A172 (cell line): ENCODE data around the gene EGFR. TPM values are rescaled to one million over a fixed set of nuclear protein-coding genes. Genes with fewer than 3 reads are reported as not detected.
A peak's percentile ranks its signal among the peaks of the same experiment; 100 is the strongest.

ENCODE experiments used
- DNase-seq: peaks from one replicate; pipeline ENCODE4 v3.0.0-alpha.2; 2015; ENCODE audit warnings: low spot score
- total RNA-seq: library from RNA; depleted of rRNA; stranded (reverse); fragments of >200 nt; shearing (Covaris generic); gene quantifications from 2 replicates; pipeline ENCODE4 v1.2.3, GENCODE V29; 2014

The EGFR gene
- total RNA-seq, 1 experiment from 2014 or later = 75.4 TPM

GRCh38 chr7:55006499-55006898 is 12.3 kb upstream of the EGFR start:
- no peak for DNase-seq

GRCh38 chr7:55013851-55014250 is 5.0 kb upstream of the EGFR start:
- DNase-seq = no peak

GRCh38 chr7:55016061-55016745 is 2.6 kb upstream of the EGFR start:
- DNase-seq = no peak

DNA sequence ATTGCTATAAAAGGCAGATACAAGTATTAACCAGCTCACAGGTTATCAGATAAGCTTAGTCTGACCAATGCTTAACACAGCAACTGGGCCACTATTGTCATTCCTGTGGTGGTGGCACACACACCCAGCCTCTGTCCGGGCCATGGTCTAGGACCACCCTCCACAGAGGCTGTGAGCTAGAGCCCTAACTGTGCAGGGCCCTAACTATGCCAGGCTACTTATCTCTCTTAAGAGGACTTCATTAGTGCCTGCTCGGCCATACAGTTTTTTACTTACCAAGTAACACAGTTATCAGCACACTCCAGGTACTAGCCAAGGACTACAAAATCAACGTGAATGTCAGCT is 2.1 kb upstream of the EGFR start:
- no peak for DNase-seq

DNA sequence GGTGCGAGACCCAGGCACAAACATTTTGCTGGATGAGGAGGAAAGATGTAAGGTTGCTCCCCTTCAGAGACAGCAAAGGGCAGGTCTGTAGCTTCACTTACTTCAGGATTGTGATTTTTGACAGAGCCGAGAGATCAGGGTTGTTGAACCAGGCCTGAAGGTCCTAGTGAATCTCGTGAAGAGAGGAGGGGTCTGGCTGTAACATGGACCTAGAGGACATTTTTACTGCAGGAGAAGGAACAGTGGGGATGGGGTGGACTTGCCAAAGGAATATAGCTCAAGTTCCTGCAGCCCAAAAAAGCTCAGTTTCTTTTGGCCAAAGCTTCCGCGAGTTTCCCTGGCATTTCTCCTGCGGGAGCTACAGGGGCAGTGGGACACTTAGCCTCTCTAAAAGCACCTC is 976 bp upstream of the EGFR start:
- no peak for DNase-seq

GRCh38 chr7:55019191-55019690 is 424 bp downstream of the EGFR start:
- DNase-seq = peak; percentile 29

GRCh38 chr7:55019691-55020465 is 1.1 kb downstream of the EGFR start:
- DNase-seq = no peak

GRCh38 chr7:55020466-55020871 is 1.7 kb downstream of the EGFR start:
- DNase-seq = no peak

GRCh38 chr7:55021053-55021452 is 2.2 kb downstream of the EGFR start:
- no peak for DNase-seq

DNA sequence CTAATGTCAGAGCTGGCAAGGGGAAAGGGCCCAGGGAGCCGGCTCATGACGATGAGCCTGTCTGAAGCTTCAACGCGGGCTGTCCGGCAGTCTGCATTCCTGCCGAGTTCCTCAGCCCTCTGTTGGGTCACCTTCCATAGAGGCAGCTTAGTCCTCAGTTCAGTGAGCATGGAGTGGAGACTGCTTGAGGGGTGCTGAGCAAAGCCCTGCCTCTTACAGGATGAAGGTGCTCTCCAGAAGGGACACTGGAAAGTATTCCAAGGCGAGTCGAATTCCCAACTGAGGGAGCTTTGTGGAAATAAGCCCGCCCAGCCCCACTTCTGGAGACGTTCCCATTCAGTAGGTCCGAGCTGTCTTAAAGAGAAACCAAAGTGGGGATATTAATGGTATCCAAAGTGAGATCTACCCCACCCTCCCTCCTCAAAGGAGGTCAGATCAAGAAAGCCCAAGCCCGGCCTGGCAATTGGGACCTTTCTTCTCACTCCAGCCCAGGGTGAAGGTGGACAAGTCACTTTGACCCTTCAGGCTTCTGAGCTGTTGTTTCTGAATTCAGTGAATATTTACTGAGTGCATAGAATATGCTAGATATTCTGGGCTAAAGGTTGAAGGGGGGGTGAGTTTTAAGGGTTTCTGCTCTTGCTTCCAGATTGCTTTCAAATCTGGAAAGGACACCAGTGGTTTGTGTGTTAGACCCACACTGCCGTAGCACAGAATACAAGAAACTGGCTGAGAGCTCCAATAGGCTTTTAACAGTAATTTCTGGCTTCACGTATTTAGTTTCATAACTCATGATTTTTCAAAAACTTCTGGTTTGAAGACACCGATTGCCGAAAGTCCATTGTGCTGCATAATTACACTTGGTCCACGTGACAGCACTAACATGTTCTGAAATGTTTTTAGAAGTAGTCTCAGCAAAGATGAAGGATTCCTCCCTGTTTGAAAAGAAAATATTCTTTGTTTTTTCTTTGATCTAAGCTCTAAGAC is 3.5 kb downstream of the EGFR start:
- DNase-seq = no peak

GRCh38 chr7:55023841-55024505 is 5.2 kb downstream of the EGFR start:
- DNase-seq = no peak

DNA sequence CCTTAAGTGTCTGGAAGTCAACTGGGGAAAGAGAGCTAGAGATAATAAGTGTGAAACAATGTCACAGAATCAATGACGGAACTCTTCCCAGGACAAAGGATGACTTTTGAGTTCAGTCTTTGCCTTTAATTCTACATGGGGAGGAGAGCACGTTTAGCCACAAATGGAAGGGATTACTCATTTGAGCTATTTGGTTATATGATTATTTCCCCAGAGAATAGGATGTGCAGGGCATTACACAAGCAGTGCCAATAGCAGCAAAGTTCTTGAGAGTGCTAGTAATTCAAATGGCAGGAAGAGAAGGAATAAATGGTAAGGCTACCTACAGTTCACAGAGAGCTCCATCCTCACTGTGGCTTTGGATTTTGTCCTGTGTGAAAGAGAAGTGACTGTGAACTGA is 6.0 kb downstream of the EGFR start:
- no peak for DNase-seq

DNA sequence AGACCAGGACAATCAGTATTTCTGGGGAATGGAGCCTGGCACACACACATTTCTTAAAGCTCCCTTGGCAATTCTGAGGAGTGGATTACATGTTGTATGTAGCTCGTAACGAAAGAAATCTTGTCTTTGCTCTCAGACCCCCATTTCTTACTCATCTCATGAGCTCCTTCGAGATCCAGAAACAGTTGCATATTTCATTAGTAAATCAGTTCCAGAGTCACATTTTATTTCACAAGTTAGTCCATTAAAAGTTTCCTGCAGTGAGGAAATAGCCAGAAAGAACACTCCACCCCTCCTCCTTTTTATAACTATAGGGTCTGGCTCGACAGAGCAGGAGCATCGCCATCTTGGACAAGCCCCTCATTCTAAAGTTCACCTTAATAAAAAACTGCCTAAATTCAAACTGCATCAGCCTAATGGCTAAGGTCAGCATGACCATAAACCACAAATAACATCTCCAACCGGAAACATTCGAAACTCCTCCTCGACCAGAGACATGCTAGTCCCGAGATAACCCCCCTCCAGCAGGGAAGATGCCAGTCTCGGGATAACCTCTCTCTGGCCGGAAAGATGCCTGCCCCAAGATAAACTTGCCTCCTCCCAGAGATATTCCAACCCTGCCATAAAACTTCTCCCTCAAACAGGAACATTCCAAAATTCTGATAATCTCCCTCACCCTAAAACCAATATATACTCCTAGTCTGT is 7.4 kb downstream of the EGFR start:
- DNase-seq = no peak

DNA sequence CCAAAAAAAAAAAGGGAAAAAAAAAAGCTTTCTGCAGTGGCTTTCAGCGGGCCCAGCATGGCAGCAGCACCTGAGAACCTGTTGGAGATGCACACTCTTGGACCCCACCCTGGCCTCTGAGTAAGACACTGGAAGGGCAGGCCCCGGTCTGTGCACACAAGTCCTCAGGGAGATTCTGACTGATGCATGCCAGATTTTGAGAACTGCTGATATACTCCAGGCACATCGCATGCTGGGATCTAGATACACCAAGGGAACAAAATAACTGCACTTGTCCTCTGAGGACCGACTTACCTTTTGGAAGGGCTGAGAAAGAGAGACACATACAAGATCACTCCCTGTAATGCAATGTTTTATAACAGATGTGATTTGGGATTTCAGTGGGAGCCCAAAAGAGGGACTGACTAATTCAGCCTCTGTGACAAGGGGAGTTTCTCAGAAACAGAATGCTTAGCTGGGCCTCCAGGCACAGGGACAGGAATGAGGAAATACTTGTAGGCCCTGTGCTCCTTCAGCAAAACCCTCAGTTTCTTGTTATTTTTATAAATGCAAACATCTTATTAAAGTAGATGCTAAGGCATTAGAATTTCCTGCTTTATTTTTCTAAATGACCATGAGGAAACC is 8.2 kb downstream of the EGFR start:
- DNase-seq = no peak

DNA sequence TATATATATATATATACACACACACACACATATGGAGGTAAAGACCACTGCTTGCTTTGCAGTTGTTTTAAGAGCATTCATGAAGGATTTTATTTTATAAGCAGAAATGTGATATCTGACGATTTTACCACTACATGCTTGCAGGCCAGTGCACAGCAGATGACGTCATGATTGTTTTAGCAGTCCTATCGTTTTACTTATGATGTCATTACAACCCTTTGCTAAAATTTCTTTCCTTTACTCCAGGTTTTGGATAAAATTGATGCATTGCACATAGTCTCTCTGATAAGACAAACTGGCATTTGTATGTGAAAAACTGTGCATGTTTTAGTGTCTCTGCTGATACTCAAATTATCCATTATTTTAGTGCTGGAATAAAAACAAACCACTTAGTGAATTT is 9.2 kb downstream of the EGFR start:
- no peak for DNase-seq

- DNase-seq = no peak
These were observed 11.5 kb downstream of the EGFR start for GRCh38 chr7:55030314-55030713.

DNA sequence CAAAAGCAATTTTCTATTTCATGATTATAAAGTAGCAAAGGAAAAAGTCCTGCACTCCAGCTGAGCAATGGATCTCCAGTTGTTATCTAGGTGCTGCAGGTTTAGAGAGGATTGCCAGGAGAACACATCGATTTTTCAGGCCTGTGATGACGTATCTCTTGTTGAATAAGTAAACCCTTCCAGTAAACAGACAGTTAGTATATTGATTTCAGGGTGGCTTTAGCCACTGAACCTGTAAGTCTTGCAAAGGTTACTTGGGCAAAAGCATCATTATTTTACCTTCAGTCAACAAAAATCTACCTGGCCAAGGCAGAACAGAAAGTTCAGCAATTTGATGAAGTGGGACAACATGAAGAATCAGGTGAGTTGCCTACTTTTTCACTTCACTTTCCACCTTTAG is 12.3 kb downstream of the EGFR start:
- DNase-seq = no peak

DNA sequence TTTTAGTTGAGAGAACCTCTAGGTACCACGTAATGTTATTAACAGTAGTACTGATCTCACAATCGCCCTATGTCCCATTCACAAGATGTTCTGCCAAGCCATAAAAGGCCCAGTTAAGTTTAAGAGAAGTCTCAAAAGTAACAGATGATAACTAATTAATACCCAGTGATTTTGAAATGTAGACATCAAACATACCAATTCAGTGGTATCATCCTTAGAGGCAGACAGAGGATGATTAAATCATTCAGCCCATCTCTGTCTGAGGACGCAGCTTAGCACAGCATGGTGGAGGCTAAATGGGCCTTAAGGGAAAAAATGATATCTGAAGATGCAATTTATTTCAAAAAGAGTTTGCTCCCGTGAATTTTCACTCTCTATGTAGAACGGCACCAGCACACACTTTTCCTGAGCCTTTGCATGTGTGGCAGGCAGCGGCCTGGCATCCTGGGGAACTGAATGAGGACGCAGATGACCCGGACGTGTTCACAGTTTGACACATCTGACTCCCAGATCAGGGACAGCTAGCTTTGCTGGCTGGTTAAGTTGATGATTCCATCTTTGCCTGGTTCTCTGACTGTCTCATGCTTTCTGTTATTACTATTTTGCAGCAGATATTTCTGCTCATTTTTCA is 13.4 kb downstream of the EGFR start:
- no peak for DNase-seq

GRCh38 chr7:55033236-55033846 is 14.5 kb downstream of the EGFR start:
- DNase-seq = no peak

- DNase-seq = no peak
These were observed 16.0 kb downstream of the EGFR start for GRCh38 chr7:55034776-55035175.
